Measurements from ENCODE around the gene CKS2. TPM values are rescaled to one million over a fixed set of nuclear protein-coding genes. Genes with fewer than 3 reads are reported as not detected.

CKS2 gene
- polyA plus RNA-seq, 1 donor from 2014 or later = 48.5 TPM

DNA sequence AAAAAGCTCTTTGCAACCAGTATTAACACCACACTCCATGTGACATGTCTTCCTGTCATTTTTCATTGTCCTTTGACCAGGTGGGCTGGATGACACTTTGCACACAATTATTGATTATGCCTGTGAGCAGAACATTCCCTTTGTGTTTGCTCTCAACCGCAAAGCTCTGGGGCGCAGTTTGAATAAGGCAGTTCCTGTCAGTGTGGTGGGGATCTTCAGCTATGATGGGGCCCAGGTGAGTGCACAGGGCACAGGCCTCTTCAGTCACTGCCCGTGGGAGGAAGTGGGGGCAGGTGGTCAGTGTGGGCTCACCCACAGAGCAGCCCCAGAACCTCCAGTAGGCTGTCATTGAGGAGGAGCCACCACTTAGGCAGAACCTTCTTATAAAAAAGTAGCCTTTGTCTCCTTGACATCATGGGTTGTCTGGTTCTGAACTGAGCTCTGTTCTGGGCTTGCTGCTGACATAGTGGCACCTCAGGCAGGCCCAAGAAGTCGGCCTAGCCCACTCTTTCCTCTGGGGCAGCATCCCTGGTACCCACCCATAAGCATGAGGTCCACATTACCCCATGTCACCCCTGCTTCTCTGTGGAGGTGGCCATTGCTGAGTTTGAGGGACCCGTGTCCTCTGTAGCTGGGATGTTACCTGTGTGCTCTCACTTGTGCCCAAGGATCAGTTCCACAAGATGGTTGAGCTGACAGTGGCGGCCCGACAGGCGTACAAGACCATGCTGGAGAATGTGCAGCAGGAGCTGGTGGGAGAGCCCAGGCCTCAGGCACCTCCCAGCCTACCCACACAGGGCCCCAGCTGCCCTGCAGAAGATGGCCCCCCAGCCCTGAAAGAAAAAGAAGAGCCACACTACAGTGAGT lies 46.6 kb downstream of the CKS2 start:
- H4K20me1 ChIP-seq (ENCODE audit: insufficient read depth) = no peaks in the 10 kb centered on the region
- H3K27me3 ChIP-seq (ENCODE audit: insufficient read depth, low read depth, low read length) = no peaks in the 10 kb centered on the region
- no peak overlapping the region for H3K9ac ChIP-seq (ENCODE audit: low read length)
- H3K27ac ChIP-seq (ENCODE audit: low read length) = peak overlapping the region; percentile 32
- no peaks in the 10 kb centered on the region for H3F3A ChIP-seq (ENCODE audit: insufficient read depth, low read length, poor library complexity, severe bottlenecking)
- H3K4me2 ChIP-seq (ENCODE audit: low read length) = no peak overlapping the region
- TF ChIP-seq TAF1 (IDR thresholded peaks at IDR 0.05; ENCODE audit: low read depth) (no peak), MXI1 (conservative IDR thresholded peaks at IDR 0.05; ENCODE audit: poor library complexity, severe bottlenecking) (no peak), EZH2 (IDR thresholded peaks at IDR 0.05; ENCODE audit: borderline replicate concordance, insufficient read depth, low read length, poor library complexity, severe bottlenecking) (no peak), RAD21 (conservative IDR thresholded peaks at IDR 0.05) (no peak), SMC3 (conservative IDR thresholded peaks at IDR 0.05; ENCODE audit: poor library complexity) (no peak), POLR2AphosphoS5 (IDR thresholded peaks at IDR 0.05) (no peak), EP300 (conservative IDR thresholded peaks at IDR 0.05; ENCODE audit: poor library complexity, severe bottlenecking) (no peak), CTCF (IDR thresholded peaks at IDR 0.05; ENCODE audit: poor library complexity, severe bottlenecking) (no peak)
- TF ChIP-seq, protein P1, sequence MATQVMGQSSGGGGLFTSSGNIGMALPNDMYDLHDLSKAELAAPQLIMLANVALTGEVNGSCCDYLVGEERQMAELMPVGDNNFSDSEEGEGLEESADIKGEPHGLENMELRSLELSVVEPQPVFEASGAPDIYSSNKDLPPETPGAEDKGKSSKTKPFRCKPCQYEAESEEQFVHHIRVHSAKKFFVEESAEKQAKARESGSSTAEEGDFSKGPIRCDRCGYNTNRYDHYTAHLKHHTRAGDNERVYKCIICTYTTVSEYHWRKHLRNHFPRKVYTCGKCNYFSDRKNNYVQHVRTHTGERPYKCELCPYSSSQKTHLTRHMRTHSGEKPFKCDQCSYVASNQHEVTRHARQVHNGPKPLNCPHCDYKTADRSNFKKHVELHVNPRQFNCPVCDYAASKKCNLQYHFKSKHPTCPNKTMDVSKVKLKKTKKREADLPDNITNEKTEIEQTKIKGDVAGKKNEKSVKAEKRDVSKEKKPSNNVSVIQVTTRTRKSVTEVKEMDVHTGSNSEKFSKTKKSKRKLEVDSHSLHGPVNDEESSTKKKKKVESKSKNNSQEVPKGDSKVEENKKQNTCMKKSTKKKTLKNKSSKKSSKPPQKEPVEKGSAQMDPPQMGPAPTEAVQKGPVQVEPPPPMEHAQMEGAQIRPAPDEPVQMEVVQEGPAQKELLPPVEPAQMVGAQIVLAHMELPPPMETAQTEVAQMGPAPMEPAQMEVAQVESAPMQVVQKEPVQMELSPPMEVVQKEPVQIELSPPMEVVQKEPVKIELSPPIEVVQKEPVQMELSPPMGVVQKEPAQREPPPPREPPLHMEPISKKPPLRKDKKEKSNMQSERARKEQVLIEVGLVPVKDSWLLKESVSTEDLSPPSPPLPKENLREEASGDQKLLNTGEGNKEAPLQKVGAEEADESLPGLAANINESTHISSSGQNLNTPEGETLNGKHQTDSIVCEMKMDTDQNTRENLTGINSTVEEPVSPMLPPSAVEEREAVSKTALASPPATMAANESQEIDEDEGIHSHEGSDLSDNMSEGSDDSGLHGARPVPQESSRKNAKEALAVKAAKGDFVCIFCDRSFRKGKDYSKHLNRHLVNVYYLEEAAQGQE (IDR thresholded peaks at IDR 0.05; ENCODE audit: borderline replicate concordance) = no peak
- H2AFZ ChIP-seq (ENCODE audit: low read depth, low read length) = no peak overlapping the region
- no peak overlapping the region for H3K4me3 ChIP-seq (ENCODE audit: low read length)
- peaks cover 11% of the 10 kb centered on the region for H3K36me3 ChIP-seq (ENCODE audit: insufficient read depth, low read length)
- H3K9me2 ChIP-seq (ENCODE audit: insufficient read depth, low read length) = no peaks in the 10 kb centered on the region
- no peaks in the 10 kb centered on the region for H3K9me3 ChIP-seq (ENCODE audit: low read length)
- H3K79me2 ChIP-seq (replicated peaks; ENCODE audit: insufficient read depth, low read length) = no peaks in the 10 kb centered on the region

- no peak overlapping the region for H3K9ac ChIP-seq (ENCODE audit: low read length)
- no peak overlapping the region for H3K27ac ChIP-seq (ENCODE audit: low read length)
- TF ChIP-seq RAD21 (conservative IDR thresholded peaks at IDR 0.05) (no peak), EZH2 (IDR thresholded peaks at IDR 0.05; ENCODE audit: borderline replicate concordance, insufficient read depth, low read length, poor library complexity, severe bottlenecking) (no peak), POLR2AphosphoS5 (IDR thresholded peaks at IDR 0.05) (no peak), SMC3 (conservative IDR thresholded peaks at IDR 0.05; ENCODE audit: poor library complexity) (no peak), EP300 (conservative IDR thresholded peaks at IDR 0.05; ENCODE audit: poor library complexity, severe bottlenecking) (no peak), TAF1 (IDR thresholded peaks at IDR 0.05; ENCODE audit: low read depth) (no peak), CTCF (IDR thresholded peaks at IDR 0.05; ENCODE audit: poor library complexity, severe bottlenecking) (no peak), MXI1 (conservative IDR thresholded peaks at IDR 0.05; ENCODE audit: poor library complexity, severe bottlenecking) (no peak)
- TF ChIP-seq, protein P1 (IDR thresholded peaks at IDR 0.05; ENCODE audit: borderline replicate concordance) = no peak
Measured at GRCh38 chr9:89358376-89358916, 47.5 kb downstream of the CKS2 start.

More at GRCh38 chr9:89358376-89358916, 47.5 kb downstream of the CKS2 start:
- Histone ChIP-seq H4K20me1 (ENCODE audit: insufficient read depth) (no peaks in the 10 kb centered on the region), H2AFZ (ENCODE audit: low read depth, low read length) (no peak overlapping the region), H3K9me3 (ENCODE audit: low read length) (no peaks in the 10 kb centered on the region), H3K4me3 (ENCODE audit: low read length) (no peak overlapping the region), H3K36me3 (ENCODE audit: insufficient read depth, low read length) (peaks cover 11% of the 10 kb centered on the region), H3F3A (ENCODE audit: insufficient read depth, low read length, poor library complexity, severe bottlenecking) (no peaks in the 10 kb centered on the region), H3K4me2 (ENCODE audit: low read length) (no peak overlapping the region), H3K27me3 (ENCODE audit: insufficient read depth, low read depth, low read length) (no peaks in the 10 kb centered on the region), H3K79me2 (replicated peaks; ENCODE audit: insufficient read depth, low read length) (no peaks in the 10 kb centered on the region), H3K9me2 (ENCODE audit: insufficient read depth, low read length) (no peaks in the 10 kb centered on the region)
